ENCODE measurements around the gene HNRNPUL1. TPM values are rescaled to one million over a fixed set of nuclear protein-coding genes. Genes with fewer than 3 reads are reported as not detected.

HNRNPUL1 gene
- total and polyA plus RNA-seq, 2 experiments from 2014 or later, result 204 to 207 TPM

- no peak for TF ChIP-seq ETS1 (IDR thresholded peaks at IDR 0.05)
- TF ChIP-seq CTCF (conservative IDR thresholded peaks at IDR 0.05; ENCODE audit: low read depth in 2 of 2), result no peak
- no peak for TF ChIP-seq ZNF331 (CRISPR knock-in tag; IDR thresholded peaks at IDR 0.05; ENCODE audit: low read depth)
- TF ChIP-seq ZNF462 (CRISPR knock-in tag; IDR thresholded peaks at IDR 0.05), result no peak
- no peak for TF ChIP-seq CREB1 (CRISPR knock-in tag; IDR thresholded peaks at IDR 0.05; ENCODE audit: low read depth)
- no peak for TF ChIP-seq NANOG (IDR thresholded peaks at IDR 0.05; ENCODE audit: borderline replicate concordance)
- no peak for TF ChIP-seq EZH2 (IDR thresholded peaks at IDR 0.05; ENCODE audit: low read depth, unreplicated experiment)
- no peak for TF ChIP-seq POLR2AphosphoS5 (IDR thresholded peaks at IDR 0.05; ENCODE audit: low read depth)
- no peak for TF ChIP-seq EZH2phosphoT487 (IDR thresholded peaks at IDR 0.05; ENCODE audit: unreplicated experiment)
- no peak for TF ChIP-seq REST (IDR thresholded peaks at IDR 0.05; ENCODE audit: unreplicated experiment)
- no peak for TF ChIP-seq JUNB (IDR thresholded peaks at IDR 0.05; ENCODE audit: unreplicated experiment)
- no peak for TF ChIP-seq ZNF114 (CRISPR knock-in tag; IDR thresholded peaks at IDR 0.05)
- Histone ChIP-seq H3F3A (replicated peaks; ENCODE audit: low read depth) (peaks cover 29% of the 10 kb centered on the region), H3K4me3 (peak overlapping the region; percentile 71), H2AFZ (no peak overlapping the region), H4K20me1 (replicated peaks; ENCODE audit: insufficient read depth) (no peaks in the 10 kb centered on the region; the same call in 1 of the 2 replicates), H3K9me2 (ENCODE audit: insufficient read depth) (no peaks in the 10 kb centered on the region), H3K27me3 (ENCODE audit: insufficient read depth) (no peaks in the 10 kb centered on the region), H3K4me1 (ENCODE audit: insufficient read depth) (peaks cover 51% of the 10 kb centered on the region), H3K79me2 (replicated peaks; ENCODE audit: insufficient read depth) (no peaks in the 10 kb centered on the region), H3K4me2 (peak overlapping the region; percentile 90), H3K27ac (ENCODE audit: low read depth) (no peak overlapping the region), H3K36me3 (ENCODE audit: insufficient read depth) (no peaks in the 10 kb centered on the region)
- peaks cover 3% of the 10 kb centered on the region; the same call in 2 of the 3 replicates for H3K9me3 Mint-ChIP-seq
- peaks cover 39% of the 10 kb centered on the region for H3K27me3 Mint-ChIP-seq (ENCODE audit: insufficient read depth, low read depth, poor library complexity)
- peak; percentile 2 for ATAC-seq
- H3K4me3 Mint-ChIP-seq, result peak overlapping the region; percentile 62
- H3K36me3 Mint-ChIP-seq (ENCODE audit: low read depth), result peaks cover 11% of the 10 kb centered on the region
- H3K27ac Mint-ChIP-seq, result peak overlapping the region; percentile 15; the same call in 1 of the 2 replicates
- H3K4me1 Mint-ChIP-seq, result peaks cover 64% of the 10 kb centered on the region
- DNase-seq (ENCODE audit: low spot score), result no peak
Observed at GRCh38 chr19:41325947-41326706, 62.0 kb downstream of the HNRNPUL1 start.
